HG03521 (cell line): ENCODE results near the gene PCDHB12.

Experiments
- ATAC-seq: cut with Tn5 transposase; IDR thresholded peaks from one replicate; pipeline ENCODE4 v1.9.1; 2021; ENCODE audit warnings: mild to moderate bottlenecking, moderate library complexity; ENCODE audit not compliant: unreplicated experiment

PCDHB12 gene

DNA sequence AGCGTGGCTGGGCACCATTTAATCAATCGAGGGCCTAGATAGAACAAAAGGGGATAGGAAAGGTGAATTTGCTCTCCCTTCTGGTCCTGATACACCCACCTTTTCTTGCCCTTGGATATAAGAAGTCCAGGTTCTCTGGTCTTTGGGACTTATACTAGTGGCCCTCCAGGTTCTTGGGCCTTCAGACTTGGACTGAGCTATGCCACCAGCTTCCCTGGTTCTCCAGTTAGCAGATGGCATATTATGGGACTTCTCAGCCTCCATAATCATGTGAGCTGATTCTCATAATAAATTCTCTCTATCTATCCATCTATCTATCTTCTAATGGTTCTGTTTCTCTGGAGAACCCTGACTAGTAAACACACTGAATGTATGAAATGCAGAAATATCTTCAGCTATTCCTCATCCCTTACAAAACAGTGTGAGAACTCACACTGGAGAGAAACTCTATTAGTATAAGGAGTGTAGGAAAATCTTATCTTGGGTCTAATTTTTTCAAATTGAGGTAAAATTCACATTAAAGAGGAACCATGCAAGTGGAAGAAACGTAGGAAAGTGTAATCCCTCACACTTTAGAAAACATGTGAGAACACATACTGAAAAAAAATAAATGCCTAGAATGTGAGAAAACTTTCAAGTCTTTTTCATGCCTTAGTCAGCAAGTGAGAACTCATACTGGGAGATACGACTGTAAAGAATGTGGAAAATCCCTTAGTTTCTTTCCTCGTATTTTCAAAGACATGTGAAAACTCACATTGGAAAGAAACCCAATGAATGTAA, 52.1 kb downstream of the PCDHB12 start:
- no peak for ATAC-seq

DNA sequence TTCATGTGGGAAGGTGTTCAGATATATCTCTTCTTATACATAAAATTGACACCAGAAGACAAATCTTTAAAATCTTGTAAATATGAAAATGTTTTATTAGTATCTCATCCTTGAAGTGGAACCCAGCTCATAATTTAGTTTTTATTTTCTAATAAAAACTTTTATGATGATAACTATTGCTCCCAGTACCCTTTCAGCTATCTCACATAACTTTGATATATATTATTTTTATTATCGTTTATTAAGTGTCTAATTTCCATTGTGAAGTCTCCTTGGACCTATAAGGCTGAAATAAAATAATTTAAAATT, 52.7 kb downstream of the PCDHB12 start:
- no peak for ATAC-seq
